HEK293 (cell line): ENCODE results near the gene RIC8B.

ENCODE experiments used
- CTCF ChIA-PET: fragments of 350-600 bp; formaldehyde crosslinking; extraction: SDS; loops from one replicate; lab custom pipeline; 2021; ENCODE audit warnings: antibody characterized with exemption; lab: Yijun Ruan, JAX
- POLR2A ChIA-PET: fragments of 300-600 bp; formaldehyde crosslinking; extraction: SDS; loops from one replicate; lab custom pipeline; 2020; ENCODE audit warnings: antibody characterized with exemption, inconsistent platforms; lab: Yijun Ruan, JAX
- H3K27ac ChIP-seq: fragments of 200-500 bp; sonication (Bioruptor generic); 2 replicates; pipeline ENCODE4 v1.5.1; 2014; ENCODE audit warnings: low read depth, low read length, control low read depth, inconsistent platforms; ENCODE audit errors: extremely low read depth
- H3K36me3 ChIP-seq, 2 experiments: fragments of 200-500 bp in 1 of 2; sonication (Bioruptor generic) in 1 of 2; 1 replicate in 1 of 2; 2 replicates in 1 of 2; pipeline ENCODE4 v1.5.1; 2014 to 2017; ENCODE audit warnings: inconsistent platforms in 2 of 2, low read length in 2 of 2; ENCODE audit not compliant: control insufficient read depth in 2 of 2, insufficient read depth in 1 of 2
- H3K4me1 ChIP-seq: fragments of 200-500 bp; sonication (Bioruptor generic); 2 replicates; pipeline ENCODE4 v1.5.1; 2014; ENCODE audit warnings: mild to moderate bottlenecking, low read length, inconsistent platforms; ENCODE audit not compliant: control insufficient read depth, insufficient read depth
- H3K4me3 ChIP-seq: 2 replicates; pipeline ENCODE4 v1.5.1; 2011; ENCODE audit warnings: low read depth, mild to moderate bottlenecking, control low read depth, low read length, moderate library complexity
- H3K9me3 ChIP-seq: fragments of 200-500 bp; sonication (Bioruptor generic); 2 replicates; pipeline ENCODE4 v1.5.1; 2014; ENCODE audit warnings: low read depth, low read length, inconsistent platforms; ENCODE audit not compliant: control insufficient read depth, insufficient read depth
- BCL11A ChIP-seq: fragments of 450-650 bp; formaldehyde crosslinking; IDR thresholded peaks from 2 replicates; pipeline ENCODE4 v1.5.1; 2016; ENCODE audit warnings: low read depth, missing biosample characterization, missing genetic modification characterization
- BCL11B ChIP-seq: fragments of 450-650 bp; formaldehyde crosslinking; IDR thresholded peaks from 2 replicates; pipeline ENCODE4 v1.5.1; 2016; ENCODE audit warnings: low read depth, missing biosample characterization, missing genetic modification characterization
- EGR2 ChIP-seq: fragments of 450-650 bp; formaldehyde crosslinking; IDR thresholded peaks from 2 replicates; pipeline ENCODE4 v1.5.1; 2016; ENCODE audit warnings: low read depth, missing biosample characterization, missing genetic modification characterization
- GFI1B ChIP-seq: fragments of 450-650 bp; formaldehyde crosslinking; IDR thresholded peaks from 2 replicates; pipeline ENCODE4 v1.5.1; 2016; ENCODE audit warnings: missing biosample characterization, missing genetic modification characterization
- GLIS2 ChIP-seq: fragments of 450-650 bp; formaldehyde crosslinking; IDR thresholded peaks from 2 replicates; pipeline ENCODE4 v1.5.1; 2016; ENCODE audit warnings: missing biosample characterization, missing genetic modification characterization
- HOXC10 ChIP-seq: sonication (generic); formaldehyde crosslinking; IDR thresholded peaks from 2 replicates; pipeline ENCODE4 v1.8.1; 2023; ENCODE audit warnings: mild to moderate bottlenecking, missing genetic modification reagents
- KLF1 ChIP-seq: fragments of 450-650 bp; formaldehyde crosslinking; IDR thresholded peaks from 2 replicates; pipeline ENCODE4 v1.5.1; 2016; ENCODE audit warnings: missing biosample characterization, missing genetic modification characterization
- MEIS1 ChIP-seq: sonication (generic); formaldehyde crosslinking; IDR thresholded peaks from 2 replicates; pipeline ENCODE4 v1.8.1; 2022; ENCODE audit warnings: missing genetic modification reagents, mild to moderate bottlenecking, borderline replicate concordance
- PRDM1 ChIP-seq: fragments of 450-650 bp; formaldehyde crosslinking; IDR thresholded peaks from 2 replicates; pipeline ENCODE4; 2016; ENCODE audit warnings: missing biosample characterization, missing genetic modification characterization
- RBAK ChIP-seq: fragments of 450-650 bp; formaldehyde crosslinking; IDR thresholded peaks from 2 replicates; pipeline ENCODE4 v1.5.1; 2016; ENCODE audit warnings: missing biosample characterization, missing genetic modification characterization
- REST ChIP-seq: fragments of 450-650 bp; formaldehyde crosslinking; IDR thresholded peaks from 2 replicates; pipeline ENCODE4 v1.5.1; 2016; ENCODE audit warnings: missing biosample characterization, missing genetic modification characterization
- TCF7L2 ChIP-seq: IDR thresholded peaks from 2 replicates; pipeline ENCODE4 v1.6.1; 2011; ENCODE audit warnings: low read depth, mild to moderate bottlenecking, inconsistent platforms, low read length, moderate library complexity, borderline replicate concordance
- TRIM28 ChIP-seq: IDR thresholded peaks from 2 replicates; pipeline ENCODE4 v1.6.1; 2011; ENCODE audit warnings: low read length, control low read depth, borderline replicate concordance
- ZBTB21 ChIP-seq: fragments of 450-650 bp; formaldehyde crosslinking; IDR thresholded peaks from 2 replicates; pipeline ENCODE4 v1.5.1; 2017; ENCODE audit warnings: missing biosample characterization, missing genetic modification characterization
- ZNF175 ChIP-seq: fragments of 450-650 bp; formaldehyde crosslinking; IDR thresholded peaks from 2 replicates; pipeline ENCODE4 v1.5.1; 2016; ENCODE audit warnings: missing biosample characterization, missing genetic modification characterization
- ZNF391 ChIP-seq: fragments of 450-650 bp; formaldehyde crosslinking; IDR thresholded peaks from 2 replicates; pipeline ENCODE4 v1.5.1; 2016; ENCODE audit warnings: low read depth, missing biosample characterization, missing genetic modification characterization, borderline replicate concordance
- ZNF394 ChIP-seq: fragments of 450-650 bp; formaldehyde crosslinking; IDR thresholded peaks from 2 replicates; pipeline ENCODE4 v1.5.1; 2016; ENCODE audit warnings: missing biosample characterization, missing genetic modification characterization, mild to moderate bottlenecking, moderate library complexity, borderline replicate concordance
- ZNF398 ChIP-seq: fragments of 450-650 bp; formaldehyde crosslinking; IDR thresholded peaks from 2 replicates; pipeline ENCODE4 v1.5.1; 2017; ENCODE audit warnings: missing biosample characterization, missing genetic modification characterization
- ZNF423 ChIP-seq: fragments of 450-650 bp; formaldehyde crosslinking; IDR thresholded peaks from 2 replicates; pipeline ENCODE4 v1.5.1; 2016; ENCODE audit warnings: missing biosample characterization, missing genetic modification characterization
- ZNF473 ChIP-seq: fragments of 450-650 bp; formaldehyde crosslinking; IDR thresholded peaks from 2 replicates; pipeline ENCODE4 v1.5.1; 2017; ENCODE audit warnings: missing biosample characterization, missing genetic modification characterization
- ZNF670 ChIP-seq: fragments of 450-650 bp; formaldehyde crosslinking; IDR thresholded peaks from 2 replicates; pipeline ENCODE4 v1.5.1; 2016; ENCODE audit warnings: missing biosample characterization, missing genetic modification characterization, low read depth
- ZNF701 ChIP-seq: fragments of 450-650 bp; formaldehyde crosslinking; IDR thresholded peaks from 2 replicates; pipeline ENCODE4 v1.5.1; 2016; ENCODE audit warnings: missing biosample characterization, missing genetic modification characterization
- ZNF791 ChIP-seq: fragments of 450-650 bp; formaldehyde crosslinking; IDR thresholded peaks from 2 replicates; pipeline ENCODE4 v1.5.1; 2016; ENCODE audit warnings: missing biosample characterization, missing genetic modification characterization
- ZNF837 ChIP-seq: fragments of 450-650 bp; formaldehyde crosslinking; IDR thresholded peaks from 2 replicates; pipeline ENCODE4 v1.5.1; 2016; ENCODE audit warnings: missing biosample characterization, missing genetic modification characterization
- ZNF843 ChIP-seq: fragments of 450-650 bp; formaldehyde crosslinking; IDR thresholded peaks from 2 replicates; pipeline ENCODE4 v1.5.1; 2016; ENCODE audit warnings: missing biosample characterization, missing genetic modification characterization
- ZSCAN16 ChIP-seq: fragments of 450-650 bp; formaldehyde crosslinking; IDR thresholded peaks from 2 replicates; pipeline ENCODE4 v1.5.1; 2016; ENCODE audit warnings: missing biosample characterization, missing genetic modification characterization
- ZSCAN4 ChIP-seq: fragments of 450-650 bp; formaldehyde crosslinking; IDR thresholded peaks from 2 replicates; pipeline ENCODE4 v1.5.1; 2017; ENCODE audit warnings: missing biosample characterization, missing genetic modification characterization
- ZXDB ChIP-seq: fragments of 450-650 bp; formaldehyde crosslinking; IDR thresholded peaks from 2 replicates; pipeline ENCODE4 v1.5.1; 2016; ENCODE audit warnings: missing biosample characterization, missing genetic modification characterization
- TF ChIP-seq, protein P1 (sequence below): fragments of 450-650 bp; formaldehyde crosslinking; IDR thresholded peaks from 2 replicates; pipeline ENCODE4 v1.5.1; 2016; ENCODE audit warnings: missing biosample characterization, missing genetic modification characterization
- TF ChIP-seq, protein P2 (sequence below): fragments of 450-650 bp; formaldehyde crosslinking; IDR thresholded peaks from 2 replicates; pipeline ENCODE4; 2016; ENCODE audit warnings: missing biosample characterization, missing genetic modification characterization

RIC8B gene

DNA sequence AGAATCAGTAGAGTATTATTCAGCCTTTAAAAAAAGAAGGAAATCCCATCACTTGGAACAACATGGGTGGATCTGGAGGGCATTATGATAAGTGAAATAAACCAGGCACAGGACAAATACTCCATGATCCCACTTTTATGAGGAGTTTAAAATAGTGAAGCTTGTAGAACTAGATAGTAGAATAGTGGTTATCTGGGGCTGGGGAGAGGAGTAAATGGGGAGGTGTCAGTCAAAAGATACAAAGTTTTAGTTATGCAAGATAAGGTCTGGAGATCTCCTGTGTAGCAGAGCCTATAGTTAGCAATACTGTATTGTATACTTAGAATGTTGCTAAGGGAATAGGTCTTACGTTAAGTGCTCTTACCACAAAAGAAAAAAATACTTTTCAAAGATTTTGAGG, 64.9 kb downstream of the RIC8B start:
- ChIA-PET CTCF (interaction anchor here (1.5 kb wide), 1 partner anchor 448 kb away, joined by 3 read pairs; no protein-coding TSS in a partner anchor), POLR2A (no interaction called here)
- H3K36me3 ChIP-seq, result peaks cover 6 to 16% of the 10 kb centered on the region in 2 experiments; a peak in 2 of 3 replicates
- H3K9me3 ChIP-seq, result no peaks in the 10 kb centered on the region
- H3K27ac ChIP-seq, result no peak overlapping the region
- H3K4me1 ChIP-seq, result peaks cover 5% of the 10 kb centered on the region; the same call in 1 of the 2 replicates
- H3K4me3 ChIP-seq, result no peak overlapping the region
- no peak for TF ChIP-seq KLF1
- no peak for TF ChIP-seq GLIS2
- no peak for TF ChIP-seq TCF7L2
- TF ChIP-seq, protein P1, sequence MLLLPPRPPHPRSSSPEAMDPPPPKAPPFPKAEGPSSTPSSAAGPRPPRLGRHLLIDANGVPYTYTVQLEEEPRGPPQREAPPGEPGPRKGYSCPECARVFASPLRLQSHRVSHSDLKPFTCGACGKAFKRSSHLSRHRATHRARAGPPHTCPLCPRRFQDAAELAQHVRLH (tag by site-specific recombination), result no peak
- no peak for TF ChIP-seq ZNF701
- no peak for TF ChIP-seq ZNF843
- no peak for TF ChIP-seq ZNF394 (tag by site-specific recombination)
- no peak for TF ChIP-seq ZNF791 (tag by site-specific recombination)
- no peak for TF ChIP-seq ZNF175 (tag by site-specific recombination)
- no peak for TF ChIP-seq GFI1B (tag by site-specific recombination)
- TF ChIP-seq ZNF423 (tag by site-specific recombination), result no peak
- no peak for TF ChIP-seq ZSCAN4 (tag by site-specific recombination)
- TF ChIP-seq, protein P2, sequence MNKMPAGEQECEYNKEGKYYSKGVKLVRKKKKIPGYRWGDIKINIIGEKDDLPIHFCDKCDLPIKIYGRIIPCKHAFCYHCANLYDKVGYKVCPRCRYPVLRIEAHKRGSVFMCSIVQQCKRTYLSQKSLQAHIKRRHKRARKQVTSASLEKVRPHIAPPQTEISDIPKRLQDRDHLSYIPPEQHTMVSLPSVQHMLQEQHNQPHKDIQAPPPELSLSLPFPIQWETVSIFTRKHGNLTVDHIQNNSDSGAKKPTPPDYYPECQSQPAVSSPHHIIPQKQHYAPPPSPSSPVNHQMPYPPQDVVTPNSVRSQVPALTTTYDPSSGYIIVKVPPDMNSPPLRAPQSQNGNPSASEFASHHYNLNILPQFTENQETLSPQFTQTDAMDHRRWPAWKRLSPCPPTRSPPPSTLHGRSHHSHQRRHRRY (tag by site-specific recombination), result no peak
- TF ChIP-seq ZXDB (tag by site-specific recombination), result no peak
- TF ChIP-seq REST (tag by site-specific recombination), result no peak
- no peak for TF ChIP-seq ZNF670 (tag by site-specific recombination)
- TF ChIP-seq HOXC10 (CRISPR knock-in tag), result no peak
- TF ChIP-seq TRIM28, result no peak
- no peak for TF ChIP-seq RBAK (tag by site-specific recombination)

DNA sequence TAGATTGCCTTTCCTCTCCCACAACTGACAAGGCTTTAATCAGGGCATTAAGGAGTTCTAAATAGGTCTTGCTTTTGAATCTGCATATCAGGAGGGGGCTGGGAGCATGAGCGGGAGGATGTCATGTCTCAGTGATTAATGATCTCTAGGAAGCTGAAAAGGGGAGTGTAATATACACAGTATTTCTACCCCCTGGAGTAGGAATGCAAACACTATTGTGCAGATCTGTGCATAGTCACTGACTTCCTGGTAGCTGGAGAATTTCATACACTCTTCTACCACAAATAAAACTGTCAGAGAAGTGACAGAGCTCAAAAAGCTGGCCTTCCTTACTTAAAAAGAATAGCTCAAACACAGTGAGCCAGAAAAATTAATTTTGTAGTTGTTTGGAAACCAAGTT, 65.8 kb downstream of the RIC8B start:
- ChIA-PET POLR2A (interaction anchor here (0.6 kb wide), 1 partner anchor 13 kb away, joined by 3 read pairs; no protein-coding TSS in a partner anchor), CTCF (interaction anchor here (0.5 to 3.7 kb wide), 8 partner anchors 77 to 647 kb away, joined by 3 to 27 read pairs (median 3); partner anchors contain the start of gene POLR3B)
- Histone ChIP-seq H3K9me3 (no peaks in the 10 kb centered on the region), H3K4me3 (no peak overlapping the region), H3K4me1 (peaks cover 5% of the 10 kb centered on the region; the same call in 1 of the 2 replicates), H3K27ac (no peak overlapping the region), H3K36me3 (peaks cover 6 to 24% of the 10 kb centered on the region in 2 experiments; a peak in 2 of 3 replicates)
- TF ChIP-seq EGR2 (tag by site-specific recombination) (no peak), BCL11B (no peak), BCL11A (no peak), ZNF837 (no peak), ZNF398 (tag by site-specific recombination) (no peak), ZBTB21 (tag by site-specific recombination) (no peak), ZNF391 (tag by site-specific recombination) (no peak), ZSCAN16 (no peak), MEIS1 (CRISPR knock-in tag) (peak; percentile 94), PRDM1 (no peak), ZNF473 (tag by site-specific recombination) (no peak)
- TF ChIP-seq, protein P1 (tag by site-specific recombination), result no peak
